ENCODE measurements around the gene GMCL1.

DNA sequence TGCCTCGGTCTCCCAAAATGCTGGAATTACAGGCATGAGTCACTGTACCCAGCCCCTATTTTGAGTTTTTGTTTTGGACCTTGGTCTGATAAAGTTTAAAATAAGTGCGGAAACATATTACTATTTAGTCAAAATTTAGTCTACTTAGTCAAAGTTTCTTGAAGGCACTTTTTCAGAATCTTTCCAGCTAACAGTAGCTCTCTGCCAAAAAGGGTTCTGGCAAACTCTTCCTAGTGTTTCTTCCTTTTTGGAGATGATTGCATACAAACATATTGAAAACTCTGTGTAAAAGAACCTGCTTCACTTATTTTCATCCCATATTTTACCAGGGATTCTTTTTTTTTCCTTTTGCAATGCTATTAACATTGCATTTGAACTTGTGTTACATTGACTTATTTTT, 28.8 kb downstream of the GMCL1 start:
- TF ChIP-seq CTCF (IDR thresholded peaks at IDR 0.05; ENCODE audit: low read length) (no peak), EZH2 (optimal IDR thresholded peaks at IDR 0.05; ENCODE audit: low read depth, low read length) (no peak), EZH2phosphoT487 (IDR thresholded peaks at IDR 0.05; ENCODE audit: low read length) (no peak)

Data from MM.1S (cell line).